GM12878 (cell line): ENCODE measurements around the gene AGPAT2. TPM values are rescaled to one million over a fixed set of nuclear protein-coding genes. Genes with fewer than 3 reads are reported as not detected.

Experiments
- BCL11A ChIP-seq: IDR thresholded peaks from 2 replicates; pipeline ENCODE4 v1.6.1; 2011; ENCODE audit warnings: low read depth, low read length
- BMI1 ChIP-seq: fragments of 450-650 bp; IDR thresholded peaks from 2 replicates; pipeline ENCODE4 v1.6.1; 2016; ENCODE audit warnings: mild to moderate bottlenecking, moderate library complexity, borderline replicate concordance
- CREM ChIP-seq: IDR thresholded peaks from 2 replicates; pipeline ENCODE4 v1.6.1; 2014; ENCODE audit warnings: antibody characterized with exemption, low read depth
- DPF2 ChIP-seq: fragments of 450-650 bp; IDR thresholded peaks from 2 replicates; pipeline ENCODE4 v1.6.1; 2017; ENCODE audit warnings: mild to moderate bottlenecking
- HCFC1 ChIP-seq: fragments of 150-350 bp; IDR thresholded peaks from 2 replicates; pipeline ENCODE4 v1.6.1; 2014; ENCODE audit warnings: low read length
- IRF4 ChIP-seq: IDR thresholded peaks from 2 replicates; pipeline ENCODE4 v1.6.1; 2011; ENCODE audit warnings: low read depth, low read length
- NBN ChIP-seq: fragments of 450-650 bp; IDR thresholded peaks from 2 replicates; pipeline ENCODE4 v1.6.1; 2016
- NFYA ChIP-seq: IDR thresholded peaks from 2 replicates; pipeline ENCODE4 v1.6.1; 2011; ENCODE audit warnings: low read depth, mild to moderate bottlenecking, low read length, improper control_type of control experiment, borderline replicate concordance
- NR2C2 ChIP-seq: IDR thresholded peaks from 2 replicates; pipeline ENCODE4 v1.6.1; 2011; ENCODE audit warnings: borderline replicate concordance, low read depth; ENCODE audit not compliant: control insufficient read depth, insufficient read length
- POLR2A ChIP-seq: IDR thresholded peaks from 2 replicates; pipeline ENCODE4 v1.6.1; 2011; ENCODE audit warnings: low read depth, mild to moderate bottlenecking, low read length
- RBBP5 ChIP-seq: fragments of 200-600 bp; sonication (generic); conservative IDR thresholded peaks from 2 replicates; pipeline ENCODE4 v1.6.1; 2016
- RUNX3 ChIP-seq: IDR thresholded peaks from 2 replicates; pipeline ENCODE4 v1.6.1; 2012; ENCODE audit warnings: low read length, inconsistent platforms
- STAT3 ChIP-seq: IDR thresholded peaks from 2 replicates; pipeline ENCODE4 v1.6.1; 2011; ENCODE audit warnings: low read depth, low read length, improper control_type of control experiment
- TCF12 ChIP-seq: IDR thresholded peaks from 2 replicates; pipeline ENCODE4 v1.6.1; 2011; ENCODE audit warnings: low read depth, mild to moderate bottlenecking, low read length
- ZBED1 ChIP-seq: IDR thresholded peaks from 2 replicates; pipeline ENCODE4 v1.6.1; 2016; ENCODE audit warnings: borderline replicate concordance
- ZNF384 ChIP-seq: IDR thresholded peaks from 2 replicates; pipeline ENCODE4 v1.6.1; 2012; ENCODE audit warnings: low read depth, mild to moderate bottlenecking, low read length, improper control_type of control experiment, borderline replicate concordance
- ZNF622 ChIP-seq: fragments of 450-650 bp; IDR thresholded peaks from 2 replicates; pipeline ENCODE4 v1.6.1; 2017; ENCODE audit warnings: mild to moderate bottlenecking, inconsistent platforms
- polyA plus RNA-seq, 11 experiments: library from polyadenylated mRNA; depleted of rRNA in 4 of 11; unstranded in 6 of 11; stranded (reverse) in 5 of 11; fragments of >200 nt; fragmentation: Nextera tagmentation in 4 of 11; fragmentation: Illumina TruSeq in 1 of 11; extraction: Ambion mirVana in 4 of 11; extraction: Trizol in 1 of 11; gene quantifications; 1 replicate in 1 of 11; 2 replicates in 10 of 11; pipeline versions ENCODE4 v1.2.1 to v1.2.3, GENCODE V29; 2011 to 2016; ENCODE audit warnings: inconsistent platforms in 2 of 11, missing spikeins in 2 of 11, low read depth in 1 of 11
- total RNA-seq, 4 experiments: library from RNA; depleted of rRNA in 3 of 4; stranded (reverse); fragments of >200 nt in 3 of 4; fragmentation: Illumina TruSeq in 1 of 4; extraction: Trizol in 1 of 4; gene quantifications; 2 replicates each; pipeline versions ENCODE4 v1.2.1 to v1.2.3, GENCODE V29; 2013 to 2021
- TF ChIP-seq, protein P1 (sequence below): fragments of 450-650 bp; IDR thresholded peaks from 2 replicates; pipeline ENCODE4 v1.6.1; 2017; ENCODE audit warnings: mild to moderate bottlenecking, moderate library complexity
- TF ChIP-seq, protein P2 (sequence below): IDR thresholded peaks from 2 replicates; pipeline ENCODE4 v1.6.1; 2011; ENCODE audit warnings: borderline replicate concordance, low read depth, mild to moderate bottlenecking, moderate library complexity, low read length; ENCODE audit not compliant: insufficient read depth, poor library complexity, severe bottlenecking
- TF ChIP-seq, protein P3 (sequence below): fragments of 450-650 bp; formaldehyde crosslinking; IDR thresholded peaks from 2 replicates; pipeline ENCODE4 v1.5.0; 2022; ENCODE audit warnings: mild to moderate bottlenecking, missing genetic modification characterization
- TF ChIP-seq, protein P4 (sequence below): fragments of 450-650 bp; conservative IDR thresholded peaks from 2 replicates; pipeline ENCODE4 v1.6.1; 2017; ENCODE audit warnings: mild to moderate bottlenecking, moderate library complexity

AGPAT2 gene
- total and polyA plus RNA-seq, 10 of the 15 experiments (the other 5 are each of a cell fraction or from before 2014, with no cell fraction given) = 0.10 to 28.5 (median 18.2) TPM

GRCh38 chr9:136700959-136701667, 13.9 kb upstream of the AGPAT2 start (continued):
- TF ChIP-seq HCFC1 (peak; percentile 34; the same call in 1 of the 2 replicates), NBN (peak; percentile 78), ZNF384 (peak; percentile 92), CREM (peak; percentile 51; the same call in 1 of the 2 replicates), IRF4 (no peak), ZBED1 (no peak), NFYA (no peak), NR2C2 (no peak), RBBP5 (0 out of 2 replicates have a peak, but pooled peaks have one; percentile 46), DPF2 (peak; percentile 80; the same call in 1 of the 2 replicates), TCF12 (peak; percentile 92), BMI1 (no peak), STAT3 (no peak), RUNX3 (peak; percentile 69; the same call in 1 of the 2 replicates), ZNF622 (no peak), POLR2A (peak; percentile 82), BCL11A (0 out of 2 replicates have a peak, but pooled peaks have one; percentile 38)
- TF ChIP-seq, protein P1, sequence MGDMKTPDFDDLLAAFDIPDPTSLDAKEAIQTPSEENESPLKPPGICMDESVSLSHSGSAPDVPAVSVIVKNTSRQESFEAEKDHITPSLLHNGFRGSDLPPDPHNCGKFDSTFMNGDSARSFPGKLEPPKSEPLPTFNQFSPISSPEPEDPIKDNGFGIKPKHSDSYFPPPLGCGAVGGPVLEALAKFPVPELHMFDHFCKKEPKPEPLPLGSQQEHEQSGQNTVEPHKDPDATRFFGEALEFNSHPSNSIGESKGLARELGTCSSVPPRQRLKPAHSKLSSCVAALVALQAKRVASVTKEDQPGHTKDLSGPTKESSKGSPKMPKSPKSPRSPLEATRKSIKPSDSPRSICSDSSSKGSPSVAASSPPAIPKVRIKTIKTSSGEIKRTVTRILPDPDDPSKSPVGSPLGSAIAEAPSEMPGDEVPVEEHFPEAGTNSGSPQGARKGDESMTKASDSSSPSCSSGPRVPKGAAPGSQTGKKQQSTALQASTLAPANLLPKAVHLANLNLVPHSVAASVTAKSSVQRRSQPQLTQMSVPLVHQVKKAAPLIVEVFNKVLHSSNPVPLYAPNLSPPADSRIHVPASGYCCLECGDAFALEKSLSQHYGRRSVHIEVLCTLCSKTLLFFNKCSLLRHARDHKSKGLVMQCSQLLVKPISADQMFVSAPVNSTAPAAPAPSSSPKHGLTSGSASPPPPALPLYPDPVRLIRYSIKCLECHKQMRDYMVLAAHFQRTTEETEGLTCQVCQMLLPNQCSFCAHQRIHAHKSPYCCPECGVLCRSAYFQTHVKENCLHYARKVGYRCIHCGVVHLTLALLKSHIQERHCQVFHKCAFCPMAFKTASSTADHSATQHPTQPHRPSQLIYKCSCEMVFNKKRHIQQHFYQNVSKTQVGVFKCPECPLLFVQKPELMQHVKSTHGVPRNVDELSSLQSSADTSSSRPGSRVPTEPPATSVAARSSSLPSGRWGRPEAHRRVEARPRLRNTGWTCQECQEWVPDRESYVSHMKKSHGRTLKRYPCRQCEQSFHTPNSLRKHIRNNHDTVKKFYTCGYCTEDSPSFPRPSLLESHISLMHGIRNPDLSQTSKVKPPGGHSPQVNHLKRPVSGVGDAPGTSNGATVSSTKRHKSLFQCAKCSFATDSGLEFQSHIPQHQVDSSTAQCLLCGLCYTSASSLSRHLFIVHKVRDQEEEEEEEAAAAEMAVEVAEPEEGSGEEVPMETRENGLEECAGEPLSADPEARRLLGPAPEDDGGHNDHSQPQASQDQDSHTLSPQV = no peak
- TF ChIP-seq, protein P2, sequence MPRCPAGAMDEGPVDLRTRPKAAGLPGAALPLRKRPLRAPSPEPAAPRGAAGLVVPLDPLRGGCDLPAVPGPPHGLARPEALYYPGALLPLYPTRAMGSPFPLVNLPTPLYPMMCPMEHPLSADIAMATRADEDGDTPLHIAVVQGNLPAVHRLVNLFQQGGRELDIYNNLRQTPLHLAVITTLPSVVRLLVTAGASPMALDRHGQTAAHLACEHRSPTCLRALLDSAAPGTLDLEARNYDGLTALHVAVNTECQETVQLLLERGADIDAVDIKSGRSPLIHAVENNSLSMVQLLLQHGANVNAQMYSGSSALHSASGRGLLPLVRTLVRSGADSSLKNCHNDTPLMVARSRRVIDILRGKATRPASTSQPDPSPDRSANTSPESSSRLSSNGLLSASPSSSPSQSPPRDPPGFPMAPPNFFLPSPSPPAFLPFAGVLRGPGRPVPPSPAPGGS = peak; percentile 10
- TF ChIP-seq, protein P3, sequence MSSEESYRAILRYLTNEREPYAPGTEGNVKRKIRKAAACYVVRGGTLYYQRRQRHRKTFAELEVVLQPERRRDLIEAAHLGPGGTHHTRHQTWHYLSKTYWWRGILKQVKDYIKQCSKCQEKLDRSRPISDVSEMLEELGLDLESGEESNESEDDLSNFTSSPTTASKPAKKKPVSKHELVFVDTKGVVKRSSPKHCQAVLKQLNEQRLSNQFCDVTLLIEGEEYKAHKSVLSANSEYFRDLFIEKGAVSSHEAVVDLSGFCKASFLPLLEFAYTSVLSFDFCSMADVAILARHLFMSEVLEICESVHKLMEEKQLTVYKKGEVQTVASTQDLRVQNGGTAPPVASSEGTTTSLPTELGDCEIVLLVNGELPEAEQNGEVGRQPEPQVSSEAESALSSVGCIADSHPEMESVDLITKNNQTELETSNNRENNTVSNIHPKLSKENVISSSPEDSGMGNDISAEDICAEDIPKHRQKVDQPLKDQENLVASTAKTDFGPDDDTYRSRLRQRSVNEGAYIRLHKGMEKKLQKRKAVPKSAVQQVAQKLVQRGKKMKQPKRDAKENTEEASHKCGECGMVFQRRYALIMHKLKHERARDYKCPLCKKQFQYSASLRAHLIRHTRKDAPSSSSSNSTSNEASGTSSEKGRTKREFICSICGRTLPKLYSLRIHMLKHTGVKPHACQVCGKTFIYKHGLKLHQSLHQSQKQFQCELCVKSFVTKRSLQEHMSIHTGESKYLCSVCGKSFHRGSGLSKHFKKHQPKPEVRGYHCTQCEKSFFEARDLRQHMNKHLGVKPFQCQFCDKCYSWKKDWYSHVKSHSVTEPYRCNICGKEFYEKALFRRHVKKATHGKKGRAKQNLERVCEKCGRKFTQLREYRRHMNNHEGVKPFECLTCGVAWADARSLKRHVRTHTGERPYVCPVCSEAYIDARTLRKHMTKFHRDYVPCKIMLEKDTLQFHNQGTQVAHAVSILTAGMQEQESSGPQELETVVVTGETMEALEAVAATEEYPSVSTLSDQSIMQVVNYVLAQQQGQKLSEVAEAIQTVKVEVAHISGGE (CRISPR knock-in tag) = no peak
- TF ChIP-seq, protein P4, sequence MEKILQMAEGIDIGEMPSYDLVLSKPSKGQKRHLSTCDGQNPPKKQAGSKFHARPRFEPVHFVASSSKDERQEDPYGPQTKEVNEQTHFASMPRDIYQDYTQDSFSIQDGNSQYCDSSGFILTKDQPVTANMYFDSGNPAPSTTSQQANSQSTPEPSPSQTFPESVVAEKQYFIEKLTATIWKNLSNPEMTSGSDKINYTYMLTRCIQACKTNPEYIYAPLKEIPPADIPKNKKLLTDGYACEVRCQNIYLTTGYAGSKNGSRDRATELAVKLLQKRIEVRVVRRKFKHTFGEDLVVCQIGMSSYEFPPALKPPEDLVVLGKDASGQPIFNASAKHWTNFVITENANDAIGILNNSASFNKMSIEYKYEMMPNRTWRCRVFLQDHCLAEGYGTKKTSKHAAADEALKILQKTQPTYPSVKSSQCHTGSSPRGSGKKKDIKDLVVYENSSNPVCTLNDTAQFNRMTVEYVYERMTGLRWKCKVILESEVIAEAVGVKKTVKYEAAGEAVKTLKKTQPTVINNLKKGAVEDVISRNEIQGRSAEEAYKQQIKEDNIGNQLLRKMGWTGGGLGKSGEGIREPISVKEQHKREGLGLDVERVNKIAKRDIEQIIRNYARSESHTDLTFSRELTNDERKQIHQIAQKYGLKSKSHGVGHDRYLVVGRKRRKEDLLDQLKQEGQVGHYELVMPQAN = no peak; the same call in none of the 2 replicates
